ENCODE results near the gene TUBGCP3.

The TUBGCP3 gene

GRCh38 chr13:112450904-112451240, 137.1 kb downstream of the TUBGCP3 start:
- DNase-seq: no peak

GRCh38 chr13:112450118-112450903, 137.6 kb downstream of the TUBGCP3 start:
- no peak for DNase-seq

- no peak for DNase-seq
Observed at GRCh38 chr13:112449545-112449930, 138.4 kb downstream of the TUBGCP3 start.

GRCh38 chr13:112448621-112449544, 139.1 kb downstream of the TUBGCP3 start:
- no peak for DNase-seq

GRCh38 chr13:112447761-112448603, 140.0 kb downstream of the TUBGCP3 start:
- DNase-seq: no peak

GRCh38 chr13:112447306-112447705, 140.6 kb downstream of the TUBGCP3 start:
- DNase-seq: no peak

GRCh38 chr13:112446867-112447266, 141.1 kb downstream of the TUBGCP3 start:
- DNase-seq: no peak

- no peak for DNase-seq
Observed at GRCh38 chr13:112446347-112446861, 141.5 kb downstream of the TUBGCP3 start.

- no peak for DNase-seq
Observed at GRCh38 chr13:112445411-112446271, 142.3 kb downstream of the TUBGCP3 start.

- DNase-seq: no peak
Observed at GRCh38 chr13:112444416-112445399, 143.2 kb downstream of the TUBGCP3 start.

- peak; percentile 38 for DNase-seq
Observed at GRCh38 chr13:112443995-112444311, 144.0 kb downstream of the TUBGCP3 start.

- DNase-seq: no peak
Observed at GRCh38 chr13:112443191-112443994, 144.6 kb downstream of the TUBGCP3 start.

GRCh38 chr13:112442483-112443090, 145.4 kb downstream of the TUBGCP3 start:
- no peak for DNase-seq

- DNase-seq: no peak
Observed at GRCh38 chr13:112441779-112442310, 146.1 kb downstream of the TUBGCP3 start.

- no peak for DNase-seq
Observed at GRCh38 chr13:112441226-112441625, 146.7 kb downstream of the TUBGCP3 start.

GRCh38 chr13:112438515-112438914, 149.4 kb downstream of the TUBGCP3 start:
- no peak for DNase-seq

GRCh38 chr13:112438094-112438493, 149.9 kb downstream of the TUBGCP3 start:
- no peak for DNase-seq

- no peak for DNase-seq
Observed at GRCh38 chr13:112435973-112436372, 152.0 kb downstream of the TUBGCP3 start.
